Mesenchymal stem cell (in vitro differentiated cells and primary cell): Measurements from ENCODE around the gene ATG10.
A peak's percentile ranks its signal among the peaks of the same experiment; 100 is the strongest.
"Not testable (repeated sequence)": the region's sequence is repeated elsewhere in the genome, so short reads cannot be mapped to it uniquely, and the experiment has no call there.

Experiments used
- DNase-seq: peaks from one replicate; pipeline ENCODE4 v3.0.0-alpha.2; 2013
- H2AFZ ChIP-seq: one replicate; pipeline ENCODE4 v1.6.1; 2013; ENCODE audit warnings: low read depth, mild to moderate bottlenecking, control low read depth, inconsistent platforms, low read length, moderate library complexity
- H2AK5ac ChIP-seq: 2 replicates; pipeline ENCODE4 v1.6.1; 2013; ENCODE audit warnings: low read length, moderate library complexity, mild to moderate bottlenecking, inconsistent platforms; ENCODE audit not compliant: severe bottlenecking
- H2BK120ac ChIP-seq: one replicate; pipeline ENCODE4 v1.6.1; 2013; ENCODE audit warnings: low read depth, mild to moderate bottlenecking, inconsistent platforms, low read length, moderate library complexity
- H2BK12ac ChIP-seq, 2 experiments: one replicate each; pipeline ENCODE4 v1.6.1; 2013; ENCODE audit warnings: inconsistent platforms in 2 of 2, low read length in 2 of 2, mild to moderate bottlenecking in 2 of 2, moderate library complexity in 2 of 2, control low read depth in 1 of 2
- H2BK15ac ChIP-seq: one replicate; pipeline ENCODE4 v1.6.1; 2013; ENCODE audit warnings: mild to moderate bottlenecking, low read depth, inconsistent platforms; ENCODE audit not compliant: poor library complexity, severe bottlenecking
- H2BK5ac ChIP-seq: 2 replicates; pipeline ENCODE4 v1.6.1; 2013; ENCODE audit warnings: low read depth, mild to moderate bottlenecking, low read length, control low read depth, inconsistent platforms; ENCODE audit not compliant: poor library complexity, severe bottlenecking
- H3K14ac ChIP-seq, 2 experiments: one replicate each; pipeline ENCODE4 v1.6.1; 2013; ENCODE audit warnings: inconsistent platforms in 2 of 2, low read length in 2 of 2, control low read depth in 1 of 2, mild to moderate bottlenecking in 1 of 2, moderate library complexity in 1 of 2
- H3K18ac ChIP-seq, 2 experiments: one replicate each; pipeline ENCODE4 v1.6.1; 2013; ENCODE audit warnings: inconsistent platforms in 2 of 2, low read length in 2 of 2, control low read depth in 1 of 2, low read depth in 1 of 2, mild to moderate bottlenecking in 1 of 2
- H3K23ac ChIP-seq, 2 experiments: one replicate each; pipeline ENCODE4 v1.6.1; 2013; ENCODE audit warnings: inconsistent platforms in 2 of 2, low read length in 2 of 2, mild to moderate bottlenecking in 2 of 2, moderate library complexity in 2 of 2, control low read depth in 1 of 2
- H3K27ac ChIP-seq: 2 replicates; pipeline ENCODE4 v1.5.1; 2013; ENCODE audit warnings: mild to moderate bottlenecking, moderate library complexity, low read length, control low read depth, inconsistent platforms; ENCODE audit not compliant: poor library complexity, severe bottlenecking
- H3K27me3 ChIP-seq, 2 experiments: 2 replicates each; pipeline versions ENCODE4 v1.6.1 to v1.7.0; 2013; ENCODE audit warnings: low read length in 2 of 2, mild to moderate bottlenecking in 2 of 2, moderate library complexity in 2 of 2, control low read depth in 1 of 2, inconsistent platforms in 1 of 2; ENCODE audit not compliant: control insufficient read depth in 1 of 2, insufficient read depth in 1 of 2
- H3K36me3 ChIP-seq, 2 experiments: 2 replicates each; pipeline versions ENCODE4 v1.6.1 to v1.7.0; 2013; ENCODE audit warnings: low read length in 2 of 2, control low read depth in 1 of 2, inconsistent platforms in 1 of 2, low read depth in 1 of 2, mild to moderate bottlenecking in 1 of 2; ENCODE audit not compliant: insufficient read depth in 2 of 2, control insufficient read depth in 1 of 2
- H3K4ac ChIP-seq, 2 experiments: one replicate each; pipeline ENCODE4 v1.6.1; 2013; ENCODE audit warnings: inconsistent platforms in 2 of 2, low read length in 2 of 2, mild to moderate bottlenecking in 2 of 2, moderate library complexity in 2 of 2, control low read depth in 1 of 2, low read depth in 1 of 2
- H3K4me1 ChIP-seq: 2 replicates; pipeline ENCODE4 v1.6.1; 2013; ENCODE audit warnings: low read depth, low read length, control low read depth; ENCODE audit not compliant: control insufficient read depth, insufficient read depth
- H3K4me2 ChIP-seq: 2 replicates; pipeline ENCODE4 v1.6.1; 2013; ENCODE audit warnings: low read length, mild to moderate bottlenecking, inconsistent platforms; ENCODE audit not compliant: poor library complexity, severe bottlenecking
- H3K4me3 ChIP-seq, 2 experiments: 2 replicates each; pipeline versions ENCODE4 v1.5.1 to v1.7.0; 2013; ENCODE audit warnings: low read length in 2 of 2, mild to moderate bottlenecking in 2 of 2, control low read depth in 1 of 2, low read depth in 1 of 2; ENCODE audit not compliant: insufficient read depth in 1 of 2
- H3K79me1 ChIP-seq: replicated peaks from 2 replicates; pipeline ENCODE4 v1.6.1; 2013; ENCODE audit warnings: mild to moderate bottlenecking, control low read depth, low read length, inconsistent platforms; ENCODE audit not compliant: poor library complexity, severe bottlenecking
- H3K9ac ChIP-seq: 2 replicates; pipeline ENCODE4 v1.7.0; 2013; ENCODE audit warnings: mild to moderate bottlenecking, low read length, moderate library complexity
- H3K9me3 ChIP-seq: 2 replicates; pipeline ENCODE4 v1.7.0; 2013; ENCODE audit warnings: mild to moderate bottlenecking, low read length; ENCODE audit not compliant: control insufficient read depth
- H4K8ac ChIP-seq: one replicate; pipeline ENCODE4 v1.6.1; 2013; ENCODE audit warnings: inconsistent platforms, mild to moderate bottlenecking, low read length, moderate library complexity
- H4K91ac ChIP-seq: one replicate; pipeline ENCODE4 v1.6.1; 2013; ENCODE audit warnings: mild to moderate bottlenecking, low read length, inconsistent platforms
- WGBS: methylation state at CpG from one replicate; pipeline ENCODE4 v1.1.7; 2013; ENCODE audit warnings: mixed read lengths; 5-methylcytosine and 5-hydroxymethylcytosine counted together

ATG10 gene

DNA sequence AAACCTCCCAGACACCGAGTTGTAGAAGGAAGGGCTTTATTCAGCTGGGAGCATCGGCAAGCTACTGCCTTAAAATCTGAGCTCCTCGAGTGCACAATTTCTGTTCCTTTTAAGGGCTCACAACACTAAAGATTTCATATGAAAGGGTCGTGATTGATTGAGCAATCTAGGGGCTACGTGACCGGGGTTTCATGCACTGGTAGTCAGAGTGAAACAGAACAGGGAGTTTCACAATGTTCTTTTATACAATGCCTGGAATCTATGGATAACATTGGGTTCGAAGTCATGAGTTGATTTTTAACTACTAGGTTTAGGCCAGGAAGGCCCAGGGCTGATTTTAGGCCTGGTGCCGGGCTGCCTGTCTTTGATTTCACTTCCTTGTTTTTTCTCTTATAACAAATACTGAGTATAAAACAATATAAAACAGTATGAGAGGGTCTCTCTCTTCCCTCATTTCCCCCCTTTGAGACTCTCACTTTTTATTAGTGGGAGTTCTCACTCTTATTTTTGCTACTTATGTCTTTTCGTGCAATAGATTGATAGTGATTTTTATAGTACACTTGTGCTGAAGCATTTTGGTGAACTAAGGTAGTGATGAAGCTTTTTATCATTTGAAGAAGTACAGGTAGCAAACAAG lies 295.6 kb downstream of the ATG10 start:
- 97% methylated on average over 5 of the region's 9 CpGs for WGBS
- H3K4me3 ChIP-seq, H3K27ac ChIP-seq, H3K9ac ChIP-seq, H3K18ac ChIP-seq, DNase-seq, H2AK5ac ChIP-seq, H3K4me1 ChIP-seq, H2BK120ac ChIP-seq, H2BK15ac ChIP-seq, H3K79me1 ChIP-seq, H3K27me3 ChIP-seq, H4K8ac ChIP-seq, H3K4me2 ChIP-seq, H3K9me3 ChIP-seq, H3K14ac ChIP-seq, H3K23ac ChIP-seq, H3K4ac ChIP-seq, H2BK5ac ChIP-seq, H4K91ac ChIP-seq, H2BK12ac ChIP-seq, H2AFZ ChIP-seq: not testable (repeated sequence)
- peaks cover 2 to 13% of the 10 kb centered on the region in 2 experiments for H3K36me3 ChIP-seq

DNA sequence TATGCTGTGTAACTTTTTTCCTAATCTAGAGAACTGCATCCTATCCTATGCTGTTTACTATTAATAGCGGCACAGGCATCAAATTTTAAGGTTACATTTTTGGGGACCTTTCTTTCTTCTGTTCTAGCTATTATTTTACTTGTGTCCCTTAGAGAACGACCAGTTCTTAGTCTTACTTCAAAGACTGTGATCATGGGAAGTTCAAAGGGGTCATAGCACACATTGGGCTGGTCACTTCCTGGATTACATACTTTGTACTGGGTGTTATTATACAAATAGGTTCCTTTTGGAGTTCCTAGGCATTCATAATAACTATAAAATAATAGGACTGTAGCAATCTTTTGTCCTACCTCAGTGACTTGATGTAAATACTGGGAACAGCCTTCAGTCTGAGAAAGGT lies 297.5 kb downstream of the ATG10 start:
- not testable (repeated sequence) for H2BK5ac ChIP-seq, DNase-seq, H4K91ac ChIP-seq, H3K4ac ChIP-seq, H3K4me1 ChIP-seq, H3K27ac ChIP-seq, H3K27me3 ChIP-seq, H3K9ac ChIP-seq, H3K18ac ChIP-seq, H2BK120ac ChIP-seq, H4K8ac ChIP-seq, H2AK5ac ChIP-seq, H2BK12ac ChIP-seq, H3K23ac ChIP-seq, H3K79me1 ChIP-seq, H3K4me2 ChIP-seq, H2BK15ac ChIP-seq, H3K9me3 ChIP-seq, H3K4me3 ChIP-seq, H2AFZ ChIP-seq, H3K14ac ChIP-seq
- peaks cover 12 to 29% of the 10 kb centered on the region in 2 experiments for H3K36me3 ChIP-seq
- WGBS = 100% methylated on average over 1 of the region's 2 CpGs

DNA sequence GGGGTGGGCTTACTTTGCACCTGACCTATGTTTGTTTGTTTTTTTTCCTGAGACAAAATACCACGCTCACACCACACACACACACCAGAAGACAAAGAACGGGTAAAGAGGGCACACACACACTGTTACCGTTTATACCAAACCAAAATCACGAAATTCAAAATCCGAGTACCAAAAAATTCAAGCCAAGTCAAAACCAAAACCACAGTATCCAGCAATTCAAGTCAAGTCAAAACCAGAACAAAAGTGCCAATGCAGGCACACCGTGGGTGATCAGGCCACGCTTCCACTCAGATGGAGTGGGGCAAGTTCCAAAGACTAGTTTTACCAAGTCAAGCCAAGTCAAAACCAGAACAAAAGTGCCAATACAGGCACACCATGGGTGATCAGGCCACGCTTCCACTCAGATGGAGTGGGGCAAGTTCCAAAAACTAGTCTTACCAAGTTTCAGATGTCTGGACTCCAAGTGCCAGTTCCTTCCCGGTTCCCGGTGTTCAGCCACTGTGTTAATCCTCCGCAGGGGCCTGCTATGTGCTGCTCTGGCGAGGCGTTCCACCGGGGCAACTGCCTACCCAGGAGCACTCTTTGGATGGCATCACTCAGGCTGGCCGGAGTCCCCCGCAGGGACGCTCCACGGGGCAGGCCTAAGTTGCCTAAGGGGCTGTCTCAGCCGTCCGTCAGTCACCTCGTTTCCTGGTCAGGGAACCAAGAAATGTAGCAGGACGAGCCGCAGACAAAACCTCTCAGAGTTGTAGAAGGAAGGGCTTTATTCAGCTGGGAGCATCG lies 300.9 kb downstream of the ATG10 start:
- H3K4me2 ChIP-seq, H3K14ac ChIP-seq, H2AK5ac ChIP-seq, H2BK15ac ChIP-seq, H3K27ac ChIP-seq, H3K27me3 ChIP-seq, H3K9ac ChIP-seq, H2AFZ ChIP-seq, H4K91ac ChIP-seq, H2BK5ac ChIP-seq, H2BK120ac ChIP-seq, H3K4ac ChIP-seq, DNase-seq, H3K18ac ChIP-seq, H3K23ac ChIP-seq, H3K4me1 ChIP-seq, H2BK12ac ChIP-seq, H3K9me3 ChIP-seq, H3K4me3 ChIP-seq: not testable (repeated sequence)
- Histone ChIP-seq H3K79me1 (peaks cover 12% of the 10 kb centered on the region), H3K36me3 (peaks cover 21 to 54% of the 10 kb centered on the region in 2 experiments), H4K8ac (peak overlapping the region; percentile 5)
- WGBS = 92% methylated on average over 24 of the region's 24 CpGs

DNA sequence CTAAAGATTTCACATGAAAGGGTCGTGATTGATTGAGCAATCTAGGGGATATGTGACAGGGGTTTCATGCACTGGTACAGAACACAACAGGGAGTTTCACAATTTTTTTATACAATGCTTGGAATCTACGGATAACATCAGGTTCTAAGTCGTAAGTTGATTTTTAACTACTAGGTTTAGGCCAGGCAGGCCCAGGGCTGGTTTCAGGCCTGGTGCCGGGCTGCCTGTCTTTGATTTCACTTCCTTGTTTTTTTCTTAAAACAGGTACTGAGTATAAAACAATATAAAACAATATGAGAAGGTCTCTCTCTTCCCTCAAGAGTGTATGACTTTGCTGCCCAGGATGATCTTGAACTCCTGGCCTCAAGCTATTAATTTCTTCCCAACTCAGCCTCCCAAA lies 301.6 kb downstream of the ATG10 start:
- H2BK15ac ChIP-seq, H2BK120ac ChIP-seq, H3K4me3 ChIP-seq, H3K9ac ChIP-seq, H4K91ac ChIP-seq, DNase-seq, H3K27me3 ChIP-seq, H3K4me1 ChIP-seq, H4K8ac ChIP-seq, H3K18ac ChIP-seq, H3K4ac ChIP-seq, H2AK5ac ChIP-seq, H2AFZ ChIP-seq, H3K14ac ChIP-seq, H2BK5ac ChIP-seq, H2BK12ac ChIP-seq, H3K9me3 ChIP-seq, H3K27ac ChIP-seq, H3K23ac ChIP-seq, H3K4me2 ChIP-seq: not testable (repeated sequence)
- Histone ChIP-seq H3K36me3 (peaks cover 21 to 50% of the 10 kb centered on the region in 2 experiments), H3K79me1 (peaks cover 12% of the 10 kb centered on the region)
- WGBS = 100% methylated on average over 3 of the region's 4 CpGs
